GM12878 (cell line): ENCODE data around the gene SLIT1. TPM values are rescaled to one million over a fixed set of nuclear protein-coding genes. Genes with fewer than 3 reads are reported as not detected.

Source experiments
- ATAC-seq: fragments of 200-7000 bp; cut with Tn5 transposase; 3 replicates; pipeline ENCODE4 v1.9.1; 2020; ENCODE audit warnings: mild to moderate bottlenecking, moderate library complexity
- BruUV-seq: library from RNA; stranded (reverse); fragments of 400-500 nt; replicated peaks from 2 replicates; lab custom pipeline; 2021; lab: Mats Ljungman, UMichigan
- CTCF ChIA-PET: fragments of 300-600 bp; sonication (Branson Sonifier 250); formaldehyde crosslinking; extraction: SDS; loops from one replicate; lab custom pipeline; 2021; ENCODE audit warnings: inconsistent platforms; lab: Yijun Ruan, JAX
- POLR2A ChIA-PET: fragments of 350-600 bp; formaldehyde crosslinking; extraction: SDS; loops from one replicate; lab custom pipeline; 2021; ENCODE audit warnings: inconsistent platforms; lab: Charles Lee
- RAD21 ChIA-PET: fragments of 300-600 bp; sonication (Branson Sonifier 250); formaldehyde crosslinking; loops from one replicate; lab custom pipeline; 2023; ENCODE audit warnings: antibody characterized with exemption; ENCODE audit not compliant: unreplicated experiment; lab: Charles Lee
- SMC1A ChIA-PET: fragments of 300-600 bp; sonication (Branson Sonifier 250); formaldehyde crosslinking; loops from one replicate; lab custom pipeline; 2023; ENCODE audit not compliant: unreplicated experiment, uncharacterized antibody; lab: Charles Lee
- DNase-seq: peaks from one replicate; pipeline ENCODE4 v3.0.0-alpha.2; 2011; ENCODE audit warnings: low read depth, low spot score
- FAIRE-seq: peaks from 3 replicates; lab custom pipeline; 2011; peaks lifted over from hg19 to GRCh38; lab: Jason Lieb, UNC
- H2AFZ ChIP-seq: 2 replicates; pipeline ENCODE4 v1.6.0; 2011; ENCODE audit warnings: low read depth, low read length, control low read depth; ENCODE audit not compliant: control insufficient read depth
- H3K27ac ChIP-seq: 2 replicates; pipeline ENCODE4 v1.5.1; 2011; ENCODE audit warnings: control low read depth; ENCODE audit not compliant: control insufficient read depth, insufficient read depth
- H3K27me3 ChIP-seq, 2 experiments: replicated peaks in 1 of 2; 2 replicates each; pipeline versions ENCODE4 v1.6.0 to v1.6.1; 2011; ENCODE audit warnings: low read length in 1 of 2; ENCODE audit not compliant: control insufficient read depth in 2 of 2, insufficient read depth in 2 of 2
- H3K36me3 ChIP-seq, 2 experiments: 2 replicates each; pipeline ENCODE4 v1.5.1; 2011; ENCODE audit warnings: low read length in 1 of 2; ENCODE audit not compliant: control insufficient read depth in 2 of 2, insufficient read depth in 2 of 2
- H3K4me1 ChIP-seq: 2 replicates; pipeline ENCODE4 v1.6.1; 2011; ENCODE audit warnings: mild to moderate bottlenecking, low read length, moderate library complexity, mixed read lengths; ENCODE audit not compliant: control insufficient read depth, insufficient read depth
- H3K4me2 ChIP-seq: 2 replicates; pipeline ENCODE4 v1.6.0; 2011; ENCODE audit warnings: control low read depth; ENCODE audit not compliant: control insufficient read depth, insufficient read depth
- H3K4me3 ChIP-seq: fragments of 200-600 bp; sonication (generic); 2 replicates; pipeline ENCODE4 v1.5.1; 2016
- H3K79me2 ChIP-seq: 2 replicates; pipeline ENCODE4 v1.6.0; 2011; ENCODE audit warnings: low read length; ENCODE audit not compliant: control insufficient read depth, insufficient read depth
- H3K9ac ChIP-seq: 2 replicates; pipeline ENCODE4 v1.8.0; 2011; ENCODE audit warnings: low read length, control low read depth, mixed read lengths; ENCODE audit not compliant: control insufficient read depth, insufficient read depth
- H3K9me3 ChIP-seq: replicated peaks from 3 replicates; pipeline ENCODE4 v1.5.1; 2011; ENCODE audit warnings: mild to moderate bottlenecking, low read length; ENCODE audit not compliant: control insufficient read depth, insufficient read depth
- H4K20me1 ChIP-seq: 2 replicates; pipeline ENCODE4 v1.6.0; 2011; ENCODE audit not compliant: control insufficient read depth, insufficient read depth
- JUNB ChIP-seq: IDR thresholded peaks from 2 replicates; pipeline ENCODE4 v1.6.1; 2016; ENCODE audit warnings: antibody characterized with exemption, mild to moderate bottlenecking
- SMC3 ChIP-seq: IDR thresholded peaks from 2 replicates; pipeline ENCODE4 v1.6.1; 2011; ENCODE audit warnings: low read length, improper control_type of control experiment, borderline replicate concordance
- SP1 ChIP-seq: IDR thresholded peaks from one replicate; pipeline ENCODE4 v1.6.1; 2011; ENCODE audit warnings: low read depth, low read length
- WGBS: methylation state at CpG from one replicate; pipeline ENCODE4 v1.1.6; 2016; ENCODE audit warnings: low lambda C conversion rate; ENCODE audit not compliant: insufficient replicate concordance, insufficient coverage; ENCODE audit errors: missing lambda C conversion rate; 5-methylcytosine and 5-hydroxymethylcytosine counted together
- in situ Hi-C: fragments of 300-500 bp; cut with MboI; formaldehyde crosslinking; loops from 9 replicates; pipeline ENCODE4 v1.14.3; 2018; ENCODE audit warnings: mixed read lengths
- intact Hi-C: fragments of 100-400 bp; cut with micrococcal nuclease; formaldehyde crosslinking; loops from one replicate; pipeline ENCODE4 v1.14.2; 2022; ENCODE audit not compliant: unreplicated experiment
- polyA plus RNA-seq, 11 experiments: library from polyadenylated mRNA; depleted of rRNA in 4 of 11; unstranded in 6 of 11; stranded (reverse) in 5 of 11; fragments of >200 nt; fragmentation: Nextera tagmentation in 4 of 11; fragmentation: Illumina TruSeq in 1 of 11; extraction: Ambion mirVana in 4 of 11; extraction: Trizol in 1 of 11; gene quantifications; 1 replicate in 1 of 11; 2 replicates in 10 of 11; pipeline versions ENCODE4 v1.2.1 to v1.2.3, GENCODE V29; 2011 to 2016; ENCODE audit warnings: inconsistent platforms in 2 of 11, missing spikeins in 2 of 11, low read depth in 1 of 11
- total RNA-seq, 4 experiments: library from RNA; depleted of rRNA in 3 of 4; stranded (reverse); fragments of >200 nt in 3 of 4; fragmentation: Illumina TruSeq in 1 of 4; extraction: Trizol in 1 of 4; gene quantifications; 2 replicates each; pipeline versions ENCODE4 v1.2.1 to v1.2.3, GENCODE V29; 2013 to 2021
- TF ChIP-seq, protein P1 (sequence below): fragments of 450-650 bp; IDR thresholded peaks from 2 replicates; pipeline ENCODE4 v1.6.1; 2016; ENCODE audit warnings: mild to moderate bottlenecking, moderate library complexity, borderline replicate concordance

Gene SLIT1
- total and polyA plus RNA-seq, 10 of the 15 experiments (the other 5 are each of a cell fraction or from before 2014, with no cell fraction given): 0.04 to 0.19 (median 0.06) TPM; not detected in 4

DNA sequence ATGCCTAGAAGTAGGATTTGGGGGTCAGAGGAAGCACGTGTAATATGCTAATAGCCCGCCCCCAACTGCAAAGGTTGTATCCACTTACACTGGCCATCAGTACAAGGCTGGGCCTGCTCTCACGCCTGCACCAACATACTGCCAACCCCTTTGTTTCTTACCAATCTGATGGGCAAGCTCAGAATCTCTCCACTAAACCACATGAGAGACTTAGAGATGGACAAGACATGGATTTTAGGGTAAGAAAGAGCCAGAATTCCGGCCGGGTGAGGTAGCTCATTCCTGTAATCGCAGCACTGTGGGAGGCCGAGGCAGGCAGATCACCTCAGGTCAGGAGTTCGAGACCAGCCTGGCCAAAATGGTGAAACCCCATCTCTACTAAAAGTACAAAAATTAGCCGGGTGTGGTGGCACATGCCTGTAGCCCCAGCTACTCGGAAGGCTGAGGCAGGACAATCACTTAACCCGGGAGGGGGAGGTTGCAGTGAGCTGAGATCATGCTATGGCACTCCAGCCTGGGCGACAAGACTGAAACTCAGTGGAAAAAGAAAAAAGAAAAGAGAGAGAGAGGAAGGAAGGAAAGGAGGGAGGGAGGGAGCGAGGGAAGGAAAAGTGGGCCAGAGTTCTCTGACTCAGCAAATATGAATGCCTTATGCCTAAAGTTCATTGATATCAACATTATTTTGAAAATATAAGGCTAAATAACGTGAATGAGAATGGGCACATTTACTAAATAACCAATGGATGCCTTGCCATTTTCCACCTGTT, 162.2 kb downstream of the SLIT1 start:
- POLR2A ChIA-PET: interaction anchor here (0.9 to 1.2 kb wide), 3 partner anchors 33 to 113 kb away, joined by 3 read pairs; no protein-coding TSS in a partner anchor
- Histone ChIP-seq H3K4me2 (peak overlapping the region; percentile 5; the same call in 1 of the 2 replicates), H3K79me2 (no peaks in the 10 kb centered on the region), H4K20me1 (no peaks in the 10 kb centered on the region), H2AFZ (no peak overlapping the region), H3K4me3 (no peak overlapping the region), H3K4me1 (peaks cover 25% of the 10 kb centered on the region), H3K9ac (no peak overlapping the region), H3K27ac (0 out of 2 replicates have a peak overlapping the region, but pooled peaks have one; percentile 1), H3K36me3 (no peaks in the 10 kb centered on the region), H3K27me3 (no peaks in the 10 kb centered on the region; a peak in 1 of 4 replicates), H3K9me3 (no peaks in the 10 kb centered on the region)
- DNase-seq (no peak), FAIRE-seq (no peak), ATAC-seq (no peak)
- CTCF ChIA-PET: interaction anchor here (1.1 to 10.3 kb wide), 24 partner anchors 7 to 383 kb away, joined by 3 to 155 read pairs (median 16); no protein-coding TSS in a partner anchor
- RAD21 ChIA-PET: interaction anchor here (0.8 to 3.2 kb wide), 20 partner anchors 9 to 275 kb away, joined by 3 to 43 read pairs (median 7); no protein-coding TSS in a partner anchor
- no TSS peak for BruUV-seq
- in situ Hi-C loops (no loop called here), intact Hi-C loops (loop anchor here (2.0 to 10.0 kb wide), 2 partner anchors 191 to 379 kb away; partner anchors contain the start of gene LCOR)
- SMC1A ChIA-PET: interaction anchor here (0.5 to 6.6 kb wide), 30 partner anchors 7 to 383 kb away, joined by 3 to 96 read pairs (median 6); no protein-coding TSS in a partner anchor
- 82% methylated on average over 14 of the region's 14 CpGs for WGBS
- TF ChIP-seq, protein P1, sequence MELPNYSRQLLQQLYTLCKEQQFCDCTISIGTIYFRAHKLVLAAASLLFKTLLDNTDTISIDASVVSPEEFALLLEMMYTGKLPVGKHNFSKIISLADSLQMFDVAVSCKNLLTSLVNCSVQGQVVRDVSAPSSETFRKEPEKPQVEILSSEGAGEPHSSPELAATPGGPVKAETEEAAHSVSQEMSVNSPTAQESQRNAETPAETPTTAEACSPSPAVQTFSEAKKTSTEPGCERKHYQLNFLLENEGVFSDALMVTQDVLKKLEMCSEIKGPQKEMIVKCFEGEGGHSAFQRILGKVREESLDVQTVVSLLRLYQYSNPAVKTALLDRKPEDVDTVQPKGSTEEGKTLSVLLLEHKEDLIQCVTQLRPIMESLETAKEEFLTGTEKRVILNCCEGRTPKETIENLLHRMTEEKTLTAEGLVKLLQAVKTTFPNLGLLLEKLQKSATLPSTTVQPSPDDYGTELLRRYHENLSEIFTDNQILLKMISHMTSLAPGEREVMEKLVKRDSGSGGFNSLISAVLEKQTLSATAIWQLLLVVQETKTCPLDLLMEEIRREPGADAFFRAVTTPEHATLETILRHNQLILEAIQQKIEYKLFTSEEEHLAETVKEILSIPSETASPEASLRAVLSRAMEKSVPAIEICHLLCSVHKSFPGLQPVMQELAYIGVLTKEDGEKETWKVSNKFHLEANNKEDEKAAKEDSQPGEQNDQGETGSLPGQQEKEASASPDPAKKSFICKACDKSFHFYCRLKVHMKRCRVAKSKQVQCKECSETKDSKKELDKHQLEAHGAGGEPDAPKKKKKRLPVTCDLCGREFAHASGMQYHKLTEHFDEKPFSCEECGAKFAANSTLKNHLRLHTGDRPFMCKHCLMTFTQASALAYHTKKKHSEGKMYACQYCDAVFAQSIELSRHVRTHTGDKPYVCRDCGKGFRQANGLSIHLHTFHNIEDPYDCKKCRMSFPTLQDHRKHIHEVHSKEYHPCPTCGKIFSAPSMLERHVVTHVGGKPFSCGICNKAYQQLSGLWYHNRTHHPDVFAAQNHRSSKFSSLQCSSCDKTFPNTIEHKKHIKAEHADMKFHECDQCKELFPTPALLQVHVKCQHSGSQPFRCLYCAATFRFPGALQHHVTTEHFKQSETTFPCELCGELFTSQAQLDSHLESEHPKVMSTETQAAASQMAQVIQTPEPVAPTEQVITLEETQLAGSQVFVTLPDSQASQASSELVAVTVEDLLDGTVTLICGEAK: no peak
- TF ChIP-seq JUNB: no peak
- no peak for TF ChIP-seq SMC3
- no peak for TF ChIP-seq SP1
